Kidney tubule cell (primary cell): ENCODE measurements around the gene BPTF.
A peak's percentile ranks its signal among the peaks of the same experiment; 100 is the strongest.
"Not testable (repeated sequence)": the region's sequence is repeated elsewhere in the genome, so short reads cannot be mapped to it uniquely, and the experiment has no call there.

Source experiments
- DNase-seq: peaks from one replicate; pipeline ENCODE4 v3.0.0-alpha.2; 2018; ENCODE audit warnings: low spot score

Gene BPTF

DNA sequence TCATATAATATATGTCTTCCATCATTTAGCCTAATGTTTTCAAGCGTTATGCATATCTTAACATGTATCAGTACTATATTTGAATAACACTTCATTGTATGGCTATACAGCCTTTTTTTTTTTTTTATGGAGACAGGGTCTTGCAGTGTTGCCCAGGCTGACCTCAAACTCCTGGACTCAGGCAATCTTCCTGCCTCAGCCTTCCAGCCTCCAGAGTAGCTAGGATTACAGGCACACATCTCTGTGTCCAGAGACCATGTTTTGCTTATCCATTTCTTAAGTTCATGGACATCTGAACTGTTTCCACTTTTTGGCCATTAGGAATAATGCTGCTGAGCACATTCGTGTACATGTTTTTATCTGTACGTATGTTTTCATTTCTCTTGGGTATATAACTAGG lies 7.8 kb downstream of the BPTF start:
- no peak for DNase-seq

DNA sequence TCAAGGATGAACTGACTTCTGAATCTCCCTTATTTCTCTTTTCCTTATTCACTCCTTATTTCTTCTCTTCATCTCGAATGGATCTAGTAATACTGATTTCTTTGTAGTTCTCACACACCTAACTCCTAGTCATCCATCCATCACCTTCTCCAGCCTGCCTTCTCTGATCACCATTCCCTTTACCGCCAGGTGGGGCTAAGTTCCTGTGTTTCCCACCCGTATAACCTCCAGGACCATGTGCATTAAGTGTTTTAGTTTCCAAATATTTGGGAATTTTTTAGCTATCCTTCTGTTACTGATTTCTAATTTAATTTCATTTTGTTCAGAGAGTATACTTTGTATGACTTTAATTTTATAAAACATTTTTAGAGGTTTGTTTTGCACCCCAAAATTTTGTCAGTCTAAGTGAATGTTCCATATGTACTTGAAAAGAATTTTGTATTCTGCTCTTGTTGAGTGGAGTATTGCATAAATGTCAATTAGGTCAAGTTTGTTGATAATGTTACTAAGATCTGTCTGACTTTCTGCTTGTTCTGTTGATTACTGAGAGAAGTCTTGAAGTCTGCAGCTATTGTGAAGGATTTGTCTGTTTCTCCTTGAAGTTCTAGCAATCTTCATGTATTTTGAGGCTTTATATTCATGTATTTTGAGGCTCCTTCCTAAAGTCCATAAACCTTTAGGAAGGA lies 8.8 kb downstream of the BPTF start:
- no peak for DNase-seq

DNA sequence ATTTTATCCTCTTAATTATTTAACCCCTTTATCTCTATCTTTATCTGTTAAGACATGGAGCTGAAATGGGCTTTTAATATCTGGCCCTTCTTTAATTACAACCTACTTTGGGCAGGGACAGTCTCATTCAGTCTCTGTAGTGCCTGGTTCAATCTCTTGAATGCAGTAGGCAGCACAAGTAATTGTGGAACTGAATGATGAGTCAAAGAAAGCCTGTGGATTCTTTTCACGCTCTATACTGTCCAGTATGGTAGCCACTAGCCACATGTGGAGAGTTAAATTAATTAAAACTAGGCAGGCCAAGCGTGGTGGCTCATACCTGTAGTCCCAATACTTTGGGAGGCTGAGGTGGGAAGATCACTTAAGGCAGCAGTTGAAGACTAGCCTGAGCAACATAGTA lies 9.3 kb downstream of the BPTF start:
- DNase-seq = no peak

DNA sequence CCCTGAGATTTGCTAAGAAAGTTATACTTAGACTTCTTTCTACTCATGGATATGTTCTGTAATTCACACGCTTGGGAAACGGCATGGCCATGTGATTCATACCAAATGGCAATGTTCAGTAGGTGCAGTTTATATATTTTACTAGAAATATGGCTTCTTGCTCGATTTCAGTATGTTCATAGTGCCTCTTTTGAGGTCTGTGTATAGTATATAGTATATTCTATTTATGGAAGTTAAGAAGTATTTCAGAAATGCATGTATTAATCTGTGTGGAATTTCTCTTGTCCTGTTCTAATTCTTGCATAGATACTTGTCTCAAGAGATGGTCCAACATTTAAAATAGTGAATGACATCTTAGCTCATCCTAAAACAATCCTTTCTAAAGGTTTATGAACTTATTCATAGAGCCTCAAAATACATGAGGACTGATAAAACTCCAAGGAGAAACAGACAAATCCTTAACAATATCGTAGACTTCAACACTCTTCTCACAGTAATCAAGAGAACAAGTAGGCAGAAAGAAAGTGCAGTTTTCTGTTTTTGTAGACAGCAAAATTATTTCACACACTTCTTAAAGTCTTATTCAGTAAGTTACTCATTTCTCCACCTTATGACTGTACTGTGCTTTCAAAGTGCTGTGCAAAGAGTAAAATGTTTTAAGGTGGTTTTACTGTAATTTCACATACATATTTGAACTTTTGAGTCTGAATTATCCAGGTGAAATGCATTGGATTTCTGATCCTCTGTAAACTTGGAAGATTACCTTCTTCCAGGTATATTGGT lies 11.1 kb downstream of the BPTF start:
- no peak for DNase-seq

DNA sequence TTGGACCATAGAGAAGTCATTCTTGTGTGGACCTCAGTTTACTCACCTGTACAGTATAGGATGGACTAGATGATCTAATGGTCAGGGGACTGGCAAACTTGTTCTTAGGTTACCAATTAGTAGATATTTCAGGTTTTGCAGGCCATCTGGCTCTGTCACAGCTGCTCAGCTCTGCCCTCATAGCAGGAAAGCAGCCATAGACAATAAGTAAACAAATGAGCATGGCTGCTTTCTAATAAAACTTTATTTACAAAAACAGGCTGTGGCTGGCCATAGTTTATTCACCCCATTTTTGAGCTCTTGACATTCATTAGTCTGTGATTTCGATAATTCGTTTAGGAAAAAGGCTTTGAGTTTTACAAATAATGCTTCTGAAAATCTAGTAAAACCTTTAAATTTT lies 12.7 kb downstream of the BPTF start:
- DNase-seq = no peak

DNA sequence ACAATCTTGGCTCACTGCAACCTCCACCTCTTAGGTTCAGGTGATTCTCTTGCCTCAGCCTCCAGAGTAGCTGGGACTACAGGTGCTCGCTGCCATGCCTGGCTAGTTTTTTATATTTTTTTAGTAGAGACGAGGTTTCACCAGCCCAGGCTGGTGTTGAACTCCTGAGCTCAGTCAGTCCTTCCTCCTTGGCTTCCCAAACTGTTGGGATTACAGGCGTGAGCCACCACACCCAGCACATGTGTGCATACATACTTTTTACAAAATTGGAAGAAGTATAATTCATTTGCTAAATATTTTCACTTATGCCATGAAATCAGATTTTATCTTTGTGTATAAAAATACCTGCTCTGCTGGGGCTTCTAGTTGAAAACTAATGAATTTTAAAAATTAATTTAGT lies 13.2 kb downstream of the BPTF start:
- no peak for DNase-seq

DNA sequence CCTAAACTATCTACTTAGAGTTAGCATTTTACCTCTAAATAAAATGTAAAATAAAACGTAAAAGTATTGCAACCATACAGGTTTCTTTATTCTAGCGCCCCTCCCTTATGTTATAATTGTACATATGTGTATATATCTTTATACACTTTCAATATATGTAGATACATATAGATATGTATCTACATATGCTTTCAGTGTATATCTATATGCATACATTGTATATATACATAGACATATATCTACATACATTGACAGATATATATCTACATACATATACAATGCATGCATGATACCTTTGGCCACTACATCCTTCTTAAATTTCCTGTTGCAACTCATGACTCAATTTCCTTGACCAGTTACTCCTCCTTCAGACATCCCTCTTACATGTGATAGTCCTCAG lies 16.7 kb downstream of the BPTF start:
- no peak for DNase-seq

DNA sequence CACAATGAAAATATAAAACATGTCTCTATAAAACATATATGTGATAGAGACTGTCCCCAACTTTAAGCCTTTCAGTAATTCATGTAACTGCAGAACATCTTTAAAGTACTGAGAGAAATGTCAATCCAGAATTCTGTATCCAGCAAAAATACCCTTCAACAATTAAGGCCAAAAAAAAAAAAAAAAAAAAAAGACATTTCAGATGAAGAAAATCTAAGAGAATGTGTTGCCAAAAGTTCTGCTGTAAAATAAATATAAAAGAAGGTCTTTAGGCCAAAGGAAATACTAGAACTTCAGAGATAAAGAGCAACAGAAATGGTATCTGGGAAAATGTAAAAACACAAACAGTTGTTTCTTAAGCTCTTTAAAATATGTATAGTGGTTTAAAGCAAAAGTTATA lies 17.3 kb downstream of the BPTF start:
- no peak for DNase-seq

DNA sequence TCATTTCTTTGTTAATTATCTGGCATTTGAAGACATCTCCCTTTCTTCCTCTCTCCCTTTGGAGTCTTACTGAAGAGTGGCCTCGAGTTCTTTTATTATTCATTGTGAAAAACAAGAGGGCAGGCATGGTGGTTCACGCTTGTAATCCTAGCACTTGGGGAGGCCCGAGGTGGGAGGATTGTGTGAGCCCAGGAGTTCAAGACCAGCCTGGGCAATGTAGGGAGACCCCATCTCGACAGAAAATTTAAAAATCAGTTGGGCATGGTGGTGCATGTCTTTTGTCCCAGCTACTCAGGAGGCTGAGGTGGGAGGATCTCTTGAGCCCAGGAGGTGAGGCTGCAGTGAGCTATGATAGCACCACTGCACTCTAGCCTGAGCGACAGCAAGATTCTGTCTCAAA lies 20.1 kb downstream of the BPTF start:
- DNase-seq = no peak

DNA sequence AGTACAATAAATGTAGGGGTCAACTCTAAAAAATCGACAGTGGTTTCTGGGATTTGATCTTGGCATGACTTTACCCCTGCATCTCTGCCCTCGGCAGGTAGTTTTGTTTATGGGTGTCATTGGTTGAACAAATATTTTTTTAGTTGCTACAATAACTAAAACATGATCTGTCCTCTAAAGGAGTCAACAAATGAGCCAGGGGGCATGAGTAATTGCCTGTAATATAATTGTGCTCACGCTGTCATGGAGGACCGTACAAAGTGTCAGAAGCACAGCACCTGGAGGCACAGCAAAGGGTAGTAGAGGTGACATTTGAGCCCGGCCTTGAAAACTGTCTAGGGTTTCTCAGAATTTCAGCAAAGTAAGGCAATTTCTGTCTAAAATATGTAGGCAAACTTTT lies 22.9 kb downstream of the BPTF start:
- peak; percentile 33 for DNase-seq

DNA sequence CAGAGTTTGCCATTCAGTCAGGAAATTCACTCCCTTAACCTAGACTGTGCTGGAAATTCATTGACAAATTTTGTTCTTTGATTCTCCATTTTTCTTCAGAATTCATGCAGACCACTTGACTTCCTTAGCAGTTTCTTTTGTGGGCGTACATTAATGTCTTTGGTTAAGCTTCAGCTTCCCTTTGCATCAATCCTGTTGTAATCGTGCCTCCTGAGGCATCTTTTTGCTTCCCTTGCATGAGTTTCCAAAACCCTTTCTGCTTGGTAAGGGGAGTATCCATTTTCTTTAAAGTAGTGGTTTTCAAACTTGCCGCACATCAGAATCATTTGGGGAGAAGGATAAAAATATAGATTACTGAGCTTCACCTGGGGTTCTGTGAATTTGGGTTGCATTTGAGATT lies 23.5 kb downstream of the BPTF start:
- not testable (repeated sequence) for DNase-seq

DNA sequence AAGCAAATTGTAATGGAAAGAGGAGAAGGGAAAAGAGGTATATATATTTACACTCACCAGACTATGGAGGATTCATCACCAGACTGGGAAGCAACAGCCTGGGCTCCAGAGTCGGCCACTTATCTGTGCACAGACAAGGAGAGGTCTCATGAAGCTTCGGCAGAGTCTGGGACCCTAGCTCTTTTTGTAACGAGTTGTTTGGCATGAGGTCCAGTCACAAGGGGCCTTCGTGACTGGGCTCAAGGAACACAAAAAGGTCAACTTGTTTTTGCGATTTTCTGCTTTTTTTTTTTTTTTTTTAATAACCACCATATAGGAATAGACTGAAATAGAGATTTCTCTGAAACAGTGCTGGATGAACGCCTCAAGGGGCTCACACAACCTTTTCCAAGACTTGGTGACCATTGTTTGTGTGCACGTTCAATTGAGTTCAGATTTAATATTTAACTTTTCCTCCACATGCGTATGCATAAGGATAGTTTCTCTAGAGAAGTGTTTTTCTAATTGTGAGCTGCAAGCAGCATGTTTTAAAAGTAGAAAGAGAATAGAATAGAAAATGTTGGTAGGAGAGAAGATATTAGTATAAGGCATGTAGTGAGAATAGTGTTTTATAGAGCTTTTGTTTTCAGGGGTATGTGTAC lies 25.8 kb downstream of the BPTF start:
- no peak for DNase-seq

DNA sequence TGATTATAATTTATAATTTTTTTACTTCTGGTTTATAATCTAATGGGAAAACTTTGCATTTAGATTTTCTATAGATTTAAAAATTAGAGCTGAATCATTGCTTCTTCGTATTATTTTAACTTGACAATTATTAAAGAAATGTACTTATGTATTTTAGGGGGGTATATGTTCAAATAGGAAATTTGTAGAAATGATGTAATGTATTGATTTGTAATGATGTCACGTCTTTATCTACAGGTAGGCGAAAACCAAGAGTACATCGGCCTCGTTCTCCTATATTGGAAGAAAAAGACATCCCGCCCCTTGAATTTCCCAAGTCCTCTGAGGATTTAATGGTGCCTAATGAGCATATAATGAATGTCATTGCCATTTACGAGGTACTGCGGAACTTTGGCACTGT lies 28.4 kb downstream of the BPTF start:
- DNase-seq = no peak

DNA sequence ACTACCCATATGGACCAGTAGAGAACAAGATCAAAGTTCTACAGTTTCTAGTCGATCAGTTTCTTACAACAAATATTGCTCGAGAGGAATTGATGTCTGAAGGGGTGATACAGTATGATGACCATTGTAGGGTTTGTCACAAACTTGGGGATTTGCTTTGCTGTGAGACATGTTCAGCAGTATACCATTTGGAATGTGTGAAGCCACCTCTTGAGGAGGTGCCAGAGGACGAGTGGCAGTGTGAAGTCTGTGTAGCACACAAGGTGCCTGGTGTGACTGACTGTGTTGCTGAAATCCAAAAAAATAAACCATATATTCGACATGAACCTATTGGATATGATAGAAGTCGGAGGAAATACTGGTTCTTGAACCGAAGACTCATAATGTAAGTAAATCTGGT lies 29.1 kb downstream of the BPTF start:
- DNase-seq = no peak

DNA sequence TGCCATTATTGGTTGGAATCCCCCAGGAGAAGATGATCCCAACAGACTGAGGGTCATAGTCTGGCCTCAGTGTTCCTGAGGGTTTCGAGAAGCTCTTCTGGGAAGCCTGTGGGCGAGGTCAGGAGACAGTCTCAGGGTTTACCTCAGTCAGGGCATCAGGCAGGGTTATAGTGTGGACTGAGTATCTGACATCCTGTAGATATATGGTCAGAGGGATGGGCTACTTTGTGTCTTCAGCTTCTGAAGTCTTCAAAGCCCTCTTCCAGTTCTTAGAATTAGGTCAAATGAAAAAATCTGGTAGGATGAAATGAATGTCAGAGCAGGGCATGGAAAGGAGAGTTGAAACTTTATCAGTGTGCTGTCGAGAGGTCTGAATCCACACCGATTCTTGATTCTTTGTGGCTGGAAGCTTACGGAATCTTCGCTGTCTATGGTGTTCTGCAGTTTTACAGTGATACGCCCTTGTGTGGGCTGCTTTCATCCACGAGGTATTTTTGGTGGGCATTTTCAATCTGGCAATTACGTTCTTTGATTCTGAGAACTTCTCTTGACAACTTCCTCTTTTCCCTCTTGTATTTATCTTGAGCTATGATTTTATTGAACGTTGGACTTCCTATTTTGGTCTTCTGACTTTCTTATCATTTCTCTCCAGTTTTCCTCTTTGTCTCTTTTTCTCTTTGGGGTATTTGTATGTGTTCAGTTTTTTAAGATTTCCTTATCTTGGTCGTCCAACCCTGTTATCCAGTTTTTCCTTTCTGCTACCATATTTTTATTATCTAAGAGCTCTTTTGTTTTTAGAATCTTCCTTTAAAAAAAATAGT lies 30.4 kb downstream of the BPTF start:
- DNase-seq = no peak

DNA sequence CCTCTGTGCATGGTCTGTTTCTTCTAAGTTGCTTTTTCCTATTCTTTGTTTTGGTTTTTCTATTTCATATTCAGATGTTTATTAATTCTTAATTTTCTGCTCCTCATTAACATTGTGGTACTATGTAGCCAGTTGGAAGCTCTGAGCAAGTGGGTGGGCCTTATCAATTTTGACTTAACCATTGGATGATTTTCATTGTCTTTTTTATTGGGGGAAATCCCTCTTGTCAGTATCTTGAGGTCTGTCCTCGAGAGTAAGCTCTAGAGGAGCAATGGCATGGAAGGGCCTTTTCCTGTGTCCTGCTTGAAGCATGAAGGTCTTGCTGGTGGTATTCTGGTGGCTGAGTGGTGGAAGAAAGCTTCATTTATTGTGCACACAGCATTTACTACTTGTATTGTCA lies 31.1 kb downstream of the BPTF start:
- DNase-seq = not testable (repeated sequence)

DNA sequence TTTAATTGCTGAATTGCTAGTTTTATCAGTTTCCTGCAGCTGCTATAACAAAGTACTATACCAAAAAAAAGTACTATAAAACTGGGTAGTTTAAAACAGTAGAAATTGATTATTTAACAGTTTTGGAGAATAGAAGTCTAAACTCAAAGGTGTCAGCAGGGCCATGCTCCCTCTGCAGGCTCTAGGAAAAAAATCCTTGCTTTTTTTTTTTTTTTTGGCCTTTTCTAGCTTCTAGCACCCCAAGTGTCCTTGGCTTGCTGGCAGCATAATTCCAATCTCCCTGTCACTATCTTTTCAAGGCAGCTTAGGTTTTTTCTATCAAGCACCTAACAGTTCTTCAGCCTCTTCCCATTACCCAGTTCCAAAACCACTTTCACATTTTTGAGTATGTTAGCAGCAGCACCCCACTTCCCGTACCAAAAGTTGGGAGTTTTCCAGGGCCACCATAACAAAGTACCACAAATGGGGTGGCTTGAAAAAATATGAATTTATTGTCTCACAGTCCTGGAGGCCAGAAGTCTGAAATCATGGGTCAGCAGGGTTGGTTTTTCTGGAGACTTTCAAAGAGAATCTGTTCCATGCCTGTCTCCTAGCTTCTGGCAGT lies 37.4 kb downstream of the BPTF start:
- no peak for DNase-seq

DNA sequence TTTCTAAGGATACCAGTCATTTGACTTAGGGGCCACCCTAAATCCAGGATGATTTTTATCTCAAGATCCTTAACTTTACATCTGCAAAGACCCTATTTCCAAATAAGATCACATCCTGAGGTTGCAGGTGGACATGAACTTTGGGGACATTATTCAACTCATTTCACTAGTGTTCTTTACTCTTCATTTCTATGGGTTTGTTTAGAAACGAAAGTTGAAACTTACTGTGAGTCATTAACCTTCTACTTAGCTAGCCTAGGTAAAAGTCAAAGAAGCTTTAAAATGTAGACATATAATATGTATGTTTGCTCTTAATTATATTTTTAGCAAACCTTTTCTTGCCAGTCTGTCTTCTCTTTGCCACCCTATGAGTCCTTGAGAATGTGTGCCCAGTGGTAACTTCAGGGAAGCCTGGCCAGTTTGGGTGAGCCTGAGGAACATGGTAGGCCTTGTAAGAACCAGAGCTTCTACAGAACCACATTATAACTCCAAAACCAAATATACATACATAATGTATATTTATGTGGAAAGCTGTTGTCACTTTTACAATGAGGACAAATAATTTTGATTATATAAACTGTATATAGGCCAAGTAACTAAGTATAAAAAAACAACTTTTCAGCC lies 38.4 kb downstream of the BPTF start:
- no peak for DNase-seq

DNA sequence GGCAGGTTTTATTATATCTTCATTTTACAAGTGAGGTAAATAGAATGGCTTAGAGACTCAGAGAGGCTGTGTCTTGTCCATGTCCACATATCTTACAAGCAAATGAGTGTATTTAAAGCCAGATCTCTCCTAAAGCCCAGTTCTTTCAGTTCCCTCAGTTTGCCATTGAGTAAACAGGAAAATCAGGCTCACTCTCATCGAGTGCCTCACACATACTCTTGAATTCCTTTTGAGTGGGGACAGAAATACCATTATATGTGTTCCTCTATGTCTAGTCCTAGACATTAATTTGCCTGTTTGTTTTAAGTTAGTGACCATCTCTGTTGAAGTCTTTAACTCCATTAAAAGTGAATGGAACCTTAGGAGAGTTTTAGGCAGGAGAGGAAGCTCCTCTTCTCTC lies 40.1 kb downstream of the BPTF start:
- no peak for DNase-seq

DNA sequence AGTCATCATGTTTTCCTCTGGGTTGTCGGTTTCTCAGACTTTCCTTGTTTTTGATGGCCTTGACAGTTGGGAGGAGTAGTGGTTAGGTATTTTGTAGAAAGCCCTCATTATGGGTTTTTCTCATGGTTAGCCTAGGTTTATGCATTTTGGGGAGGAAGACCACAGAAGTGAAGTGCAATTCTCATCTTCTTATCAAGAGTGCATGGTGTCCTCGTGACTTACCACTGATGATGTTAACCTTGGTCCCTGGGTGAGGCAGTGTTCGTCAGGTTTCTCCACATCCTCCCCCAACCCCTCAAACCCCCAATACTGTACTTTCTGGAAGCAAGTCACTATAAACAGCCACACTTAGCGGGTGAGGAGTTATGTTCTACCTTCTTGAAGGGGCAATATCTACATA lies 42.3 kb downstream of the BPTF start:
- DNase-seq = no peak

DNA sequence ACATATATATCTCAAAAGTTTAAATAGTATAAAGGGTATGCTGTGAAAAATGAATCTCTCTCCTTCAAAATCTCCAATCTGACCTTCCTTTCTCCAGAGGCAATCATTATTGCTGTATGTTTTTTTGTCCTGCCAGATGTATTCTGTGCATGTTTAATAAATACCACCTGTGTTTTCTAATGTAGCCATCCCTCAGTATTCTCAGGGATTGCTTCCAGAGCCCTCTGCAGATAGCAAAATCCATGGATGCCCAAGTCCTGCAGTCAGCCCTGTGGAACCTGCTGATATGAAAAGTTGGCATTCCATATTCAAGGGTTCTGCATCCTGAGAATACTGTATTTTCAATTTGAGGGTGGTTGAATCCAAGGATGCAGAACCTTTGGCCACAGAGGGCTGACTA lies 42.9 kb downstream of the BPTF start:
- DNase-seq = no peak

DNA sequence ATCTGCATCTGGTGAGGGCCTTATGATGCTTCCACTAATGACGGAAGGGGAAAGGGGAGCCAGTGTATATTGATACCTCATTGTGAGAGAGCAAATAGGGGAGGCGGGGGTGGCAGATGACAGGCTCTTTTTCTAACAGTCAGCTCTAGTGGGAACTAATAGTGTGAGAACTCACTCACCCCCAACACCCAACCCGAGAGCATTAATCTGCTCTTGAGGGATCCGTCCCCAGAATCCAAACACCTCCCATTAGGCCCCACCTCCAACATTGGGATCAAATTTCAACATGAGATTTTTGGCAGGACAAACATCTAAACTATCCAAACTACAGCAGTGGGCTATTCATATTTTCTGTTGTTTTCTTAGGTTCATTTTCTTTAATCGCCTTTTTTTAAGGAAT lies 54.4 kb downstream of the BPTF start:
- no peak for DNase-seq
